Fibroblast of villous mesenchyme (primary cell): ENCODE results near the gene SLC24A3. TPM values are rescaled to one million over a fixed set of nuclear protein-coding genes. Genes with fewer than 3 reads are reported as not detected.

Experiments
- DNase-seq: peaks from one replicate; pipeline ENCODE4 v3.0.0-alpha.2; 2010; ENCODE audit warnings: low read depth
- H3K4me3 ChIP-seq: 2 replicates; pipeline ENCODE4 v1.5.1; 2011; ENCODE audit warnings: low read depth, mild to moderate bottlenecking, low read length
- CTCF ChIP-seq: IDR thresholded peaks from 2 replicates; pipeline ENCODE4 v1.5.1; 2012; ENCODE audit warnings: low read depth, mild to moderate bottlenecking, low read length; ENCODE audit not compliant: insufficient read depth
- total RNA-seq: library from RNA; depleted of rRNA; stranded (reverse); fragments of >200 nt; gene quantifications from 2 replicates; pipeline ENCODE4 v1.2.3, GENCODE V29; 2012

Gene SLC24A3
- total RNA-seq, 1 donor, result 0.86 TPM

- no peak overlapping the region for H3K4me3 ChIP-seq
- no peak for DNase-seq
- no peak for TF ChIP-seq CTCF
These were observed 385.8 kb downstream of the SLC24A3 start for GRCh38 chr20:19598117-19598850.

GRCh38 chr20:19599200-19599599 is 386.8 kb downstream of the SLC24A3 start:
- H3K4me3 ChIP-seq, result no peak overlapping the region
- TF ChIP-seq CTCF, result no peak
- no peak for DNase-seq

DNA sequence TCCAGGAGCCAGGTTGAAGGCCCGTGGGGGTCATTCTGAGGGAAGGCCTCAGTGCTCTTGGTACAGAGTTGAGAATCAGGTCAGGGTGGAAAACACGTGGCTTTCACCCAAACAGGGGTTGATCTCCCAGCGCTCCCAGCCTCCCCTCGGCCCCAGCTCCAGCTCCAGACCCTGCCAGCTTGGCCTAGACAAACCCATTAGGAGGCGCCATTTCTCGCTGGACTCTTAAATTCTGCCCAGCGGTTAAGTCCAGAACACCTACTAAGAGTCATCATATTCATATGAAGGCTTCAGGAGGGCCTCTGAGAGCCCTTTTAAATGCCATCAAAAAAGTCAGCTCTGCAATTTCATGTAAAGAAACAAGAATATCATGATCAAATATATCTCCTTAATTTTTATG is 387.6 kb downstream of the SLC24A3 start:
- DNase-seq, result no peak
- no peak overlapping the region for H3K4me3 ChIP-seq
- no peak for TF ChIP-seq CTCF

GRCh38 chr20:19601126-19601810 is 388.8 kb downstream of the SLC24A3 start:
- H3K4me3 ChIP-seq, result no peak overlapping the region
- no peak for DNase-seq
- no peak for TF ChIP-seq CTCF

DNA sequence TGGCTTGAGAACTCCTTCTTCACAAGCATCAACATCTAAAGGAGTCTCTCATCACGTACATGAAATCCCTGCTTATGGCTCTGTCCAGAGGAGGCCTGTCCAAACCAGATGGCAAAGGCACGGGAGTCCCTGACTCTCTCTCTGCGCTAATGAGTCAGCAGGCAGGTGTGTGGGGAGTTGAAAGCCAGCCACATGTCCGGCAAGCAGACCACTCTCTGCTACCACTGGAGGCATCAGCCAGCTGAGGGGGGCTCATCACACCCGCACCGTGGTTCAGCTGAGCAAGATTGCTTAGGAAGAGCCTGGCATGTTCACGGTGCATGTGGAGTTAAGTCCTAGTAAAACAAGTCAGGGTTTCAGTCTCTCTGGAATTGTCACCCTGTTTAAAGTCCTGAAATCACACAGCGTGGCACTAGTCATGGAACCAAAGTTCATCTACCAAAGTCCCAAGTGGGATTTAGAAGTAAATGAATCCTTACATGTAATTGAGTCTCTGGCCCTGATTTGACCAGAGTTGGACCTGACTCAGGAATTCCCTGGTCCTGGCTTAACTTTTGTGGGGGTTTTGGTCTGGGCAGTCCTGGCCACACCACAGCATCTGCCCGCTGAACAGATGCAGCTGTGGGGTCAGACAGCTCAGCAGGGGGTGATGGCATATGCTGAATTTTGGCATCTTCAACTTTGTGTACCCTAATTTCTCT is 390.4 kb downstream of the SLC24A3 start:
- no peak for DNase-seq
- no peak for TF ChIP-seq CTCF
- H3K4me3 ChIP-seq, result no peak overlapping the region

DNA sequence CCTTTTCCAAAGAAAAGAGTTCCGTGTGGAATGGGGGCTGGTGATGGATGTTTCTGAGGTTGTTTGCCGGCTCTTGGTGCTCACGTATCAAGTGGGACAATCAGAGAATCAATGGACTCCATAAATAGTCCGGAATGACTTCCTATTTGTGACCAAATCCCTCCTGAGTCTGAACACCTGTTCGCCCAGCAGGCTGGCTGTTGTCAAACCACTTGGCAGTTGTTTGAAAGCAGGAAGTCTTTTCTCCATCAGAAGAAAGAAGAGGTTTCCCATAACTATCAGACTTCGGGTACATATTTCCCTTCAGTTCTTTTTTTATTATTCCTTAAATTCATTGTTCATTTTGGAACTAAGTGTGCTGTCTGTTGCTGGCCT is 390.9 kb downstream of the SLC24A3 start:
- no peak for DNase-seq
- no peak overlapping the region for H3K4me3 ChIP-seq
- no peak for TF ChIP-seq CTCF
